Neural cell (in vitro differentiated cells): Measurements from ENCODE around the gene GLT6D1.

Experiments used
- EP300 ChIP-seq: fragments of 450-650 bp; conservative IDR thresholded peaks from 2 replicates; pipeline ENCODE4 v1.6.1; 2014; ENCODE audit warnings: antibody characterized with exemption, mild to moderate bottlenecking, moderate library complexity; ENCODE audit not compliant: poor library complexity, severe bottlenecking
- EZH2 ChIP-seq: fragments of 200-600, 300-800 bp; shearing (Covaris generic), sonication (generic); IDR thresholded peaks from 2 replicates; pipeline ENCODE4 v1.6.1; 2014; ENCODE audit warnings: antibody characterized with exemption, low read length, borderline replicate concordance, mild to moderate bottlenecking; ENCODE audit not compliant: insufficient read depth, poor library complexity, severe bottlenecking
- MXI1 ChIP-seq: fragments of 450-650 bp; conservative IDR thresholded peaks from 2 replicates; pipeline ENCODE4 v1.6.1; 2014; ENCODE audit warnings: antibody characterized with exemption, mild to moderate bottlenecking; ENCODE audit not compliant: poor library complexity, severe bottlenecking
- POLR2AphosphoS5 ChIP-seq: IDR thresholded peaks from 2 replicates; pipeline ENCODE4 v1.6.1; 2012
- RAD21 ChIP-seq: fragments of 450-650 bp; conservative IDR thresholded peaks from 2 replicates; pipeline ENCODE4 v1.6.1; 2014; ENCODE audit warnings: antibody characterized with exemption, mild to moderate bottlenecking, moderate library complexity
- SMC3 ChIP-seq: fragments of 450-650 bp; conservative IDR thresholded peaks from 2 replicates; pipeline ENCODE4 v1.6.1; 2014; ENCODE audit warnings: antibody characterized with exemption, mild to moderate bottlenecking, moderate library complexity; ENCODE audit not compliant: poor library complexity
- TAF1 ChIP-seq: IDR thresholded peaks from 2 replicates; pipeline ENCODE4 v1.6.1; 2012; ENCODE audit warnings: low read depth
- TF ChIP-seq, protein P1 (sequence below): fragments of 450-650 bp; IDR thresholded peaks from 2 replicates; pipeline ENCODE4 v1.5.1; 2014; ENCODE audit warnings: antibody characterized with exemption, mild to moderate bottlenecking, moderate library complexity; ENCODE audit not compliant: poor library complexity, severe bottlenecking
- TF ChIP-seq, protein P2 (sequence below): IDR thresholded peaks from 2 replicates; pipeline ENCODE4 v1.6.1; 2012; ENCODE audit warnings: borderline replicate concordance

DNA sequence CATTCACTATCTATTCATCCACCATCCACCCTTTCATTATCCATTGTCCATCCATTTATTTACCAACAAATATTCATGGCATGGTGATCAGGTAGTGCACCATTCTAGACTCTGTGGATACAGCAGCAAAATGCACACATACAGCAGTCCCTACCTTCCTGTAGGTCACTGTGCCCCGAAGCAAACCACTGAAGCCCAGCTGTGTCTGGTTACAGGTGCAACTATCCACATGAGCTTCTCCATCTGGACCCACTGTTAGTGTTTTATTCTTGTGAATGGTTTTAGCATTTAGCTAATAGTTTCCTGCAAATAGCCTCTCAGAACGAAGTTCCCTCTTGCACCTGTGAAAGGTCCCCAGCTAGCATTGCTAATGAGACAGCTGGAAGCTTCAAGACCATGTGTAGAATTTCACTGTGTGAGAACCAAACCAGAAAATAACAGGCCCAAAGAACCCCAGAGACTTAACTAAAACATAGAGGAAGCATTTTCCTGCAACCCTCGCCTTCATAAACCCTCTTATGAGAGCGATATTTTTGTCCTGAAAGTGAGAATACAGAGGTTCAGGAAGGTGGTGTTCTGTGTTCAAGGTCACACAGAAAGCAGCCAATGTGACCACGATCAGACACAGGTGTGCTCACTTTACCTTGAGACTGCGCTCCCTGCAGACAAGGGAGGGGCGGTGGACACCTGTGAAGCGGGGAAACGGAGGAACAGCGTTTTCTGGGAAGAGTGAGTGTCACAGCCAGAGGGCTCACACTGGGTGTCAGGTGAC is 59.3 kb downstream of the GLT6D1 start:
- no peak for TF ChIP-seq EZH2
- TF ChIP-seq, protein P1, sequence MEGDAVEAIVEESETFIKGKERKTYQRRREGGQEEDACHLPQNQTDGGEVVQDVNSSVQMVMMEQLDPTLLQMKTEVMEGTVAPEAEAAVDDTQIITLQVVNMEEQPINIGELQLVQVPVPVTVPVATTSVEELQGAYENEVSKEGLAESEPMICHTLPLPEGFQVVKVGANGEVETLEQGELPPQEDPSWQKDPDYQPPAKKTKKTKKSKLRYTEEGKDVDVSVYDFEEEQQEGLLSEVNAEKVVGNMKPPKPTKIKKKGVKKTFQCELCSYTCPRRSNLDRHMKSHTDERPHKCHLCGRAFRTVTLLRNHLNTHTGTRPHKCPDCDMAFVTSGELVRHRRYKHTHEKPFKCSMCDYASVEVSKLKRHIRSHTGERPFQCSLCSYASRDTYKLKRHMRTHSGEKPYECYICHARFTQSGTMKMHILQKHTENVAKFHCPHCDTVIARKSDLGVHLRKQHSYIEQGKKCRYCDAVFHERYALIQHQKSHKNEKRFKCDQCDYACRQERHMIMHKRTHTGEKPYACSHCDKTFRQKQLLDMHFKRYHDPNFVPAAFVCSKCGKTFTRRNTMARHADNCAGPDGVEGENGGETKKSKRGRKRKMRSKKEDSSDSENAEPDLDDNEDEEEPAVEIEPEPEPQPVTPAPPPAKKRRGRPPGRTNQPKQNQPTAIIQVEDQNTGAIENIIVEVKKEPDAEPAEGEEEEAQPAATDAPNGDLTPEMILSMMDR, result no peak
- TF ChIP-seq, protein P2, sequence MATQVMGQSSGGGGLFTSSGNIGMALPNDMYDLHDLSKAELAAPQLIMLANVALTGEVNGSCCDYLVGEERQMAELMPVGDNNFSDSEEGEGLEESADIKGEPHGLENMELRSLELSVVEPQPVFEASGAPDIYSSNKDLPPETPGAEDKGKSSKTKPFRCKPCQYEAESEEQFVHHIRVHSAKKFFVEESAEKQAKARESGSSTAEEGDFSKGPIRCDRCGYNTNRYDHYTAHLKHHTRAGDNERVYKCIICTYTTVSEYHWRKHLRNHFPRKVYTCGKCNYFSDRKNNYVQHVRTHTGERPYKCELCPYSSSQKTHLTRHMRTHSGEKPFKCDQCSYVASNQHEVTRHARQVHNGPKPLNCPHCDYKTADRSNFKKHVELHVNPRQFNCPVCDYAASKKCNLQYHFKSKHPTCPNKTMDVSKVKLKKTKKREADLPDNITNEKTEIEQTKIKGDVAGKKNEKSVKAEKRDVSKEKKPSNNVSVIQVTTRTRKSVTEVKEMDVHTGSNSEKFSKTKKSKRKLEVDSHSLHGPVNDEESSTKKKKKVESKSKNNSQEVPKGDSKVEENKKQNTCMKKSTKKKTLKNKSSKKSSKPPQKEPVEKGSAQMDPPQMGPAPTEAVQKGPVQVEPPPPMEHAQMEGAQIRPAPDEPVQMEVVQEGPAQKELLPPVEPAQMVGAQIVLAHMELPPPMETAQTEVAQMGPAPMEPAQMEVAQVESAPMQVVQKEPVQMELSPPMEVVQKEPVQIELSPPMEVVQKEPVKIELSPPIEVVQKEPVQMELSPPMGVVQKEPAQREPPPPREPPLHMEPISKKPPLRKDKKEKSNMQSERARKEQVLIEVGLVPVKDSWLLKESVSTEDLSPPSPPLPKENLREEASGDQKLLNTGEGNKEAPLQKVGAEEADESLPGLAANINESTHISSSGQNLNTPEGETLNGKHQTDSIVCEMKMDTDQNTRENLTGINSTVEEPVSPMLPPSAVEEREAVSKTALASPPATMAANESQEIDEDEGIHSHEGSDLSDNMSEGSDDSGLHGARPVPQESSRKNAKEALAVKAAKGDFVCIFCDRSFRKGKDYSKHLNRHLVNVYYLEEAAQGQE, result no peak
- TF ChIP-seq RAD21, result no peak
- TF ChIP-seq POLR2AphosphoS5, result no peak
- TF ChIP-seq EP300, result no peak
- no peak for TF ChIP-seq SMC3
- TF ChIP-seq TAF1, result no peak
- no peak for TF ChIP-seq MXI1
